Measurements from ENCODE around the gene PTGES2.
"Not testable (repeated sequence)": the region's sequence is repeated elsewhere in the genome, so short reads cannot be mapped to it uniquely, and the experiment has no call there.

Gene PTGES2

GRCh38 chr9:128142596-128142995 is 15.1 kb upstream of the PTGES2 start:
- H3K27me3 ChIP-seq: peaks cover 0 to 10% (median 8%) of the 10 kb centered on the region in 11 experiments; a peak in 19 of 22 replicates
- H4K20me1 ChIP-seq: 0 out of 22 replicates have a peak, but pooled peaks cover 0 to under 1% (median 0%) of the 10 kb centered on the region in 11 experiments
- H3K4me3 ChIP-seq: no peak overlapping the region
- H3K36me3 ChIP-seq: no peaks in the 10 kb centered on the region
- H3K4me1 ChIP-seq: peaks cover 7 to 28% (median 19%) of the 10 kb centered on the region in 10 experiments; a peak in 18 of 20 replicates
- TF ChIP-seq Cebpa-rat (IDR thresholded peaks at IDR 0.05): no peak
- H3K4me2 ChIP-seq: peak overlapping the region in 4 of 11 experiments; percentile 12 to 45 (median 33); a peak in 9 of 22 replicates
- H3K27ac ChIP-seq: no peak overlapping the region
- H3K9ac ChIP-seq: no peak overlapping the region
- no peaks in the 10 kb centered on the region for H3K9me3 ChIP-seq (replicated peaks in 1 of 11)

DNA sequence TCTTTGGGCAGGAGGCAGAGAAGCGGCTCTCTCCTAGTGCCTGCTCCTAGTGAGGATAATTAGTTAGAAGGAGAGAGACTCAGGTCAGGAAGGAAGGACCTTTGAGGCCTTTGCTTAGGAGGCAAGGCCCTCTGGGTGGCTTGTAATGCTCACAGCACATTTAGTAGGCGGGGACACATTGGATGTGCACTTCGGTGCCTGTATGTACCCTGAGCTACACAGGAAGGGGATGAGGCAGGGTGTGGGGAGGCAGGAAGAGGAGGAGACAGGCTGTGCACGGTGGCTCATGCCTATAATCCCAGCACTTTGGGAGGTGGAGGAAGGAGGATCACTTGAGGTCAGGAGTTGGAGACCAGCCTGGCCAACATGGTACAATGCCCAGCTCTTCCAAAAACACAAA is 14.5 kb upstream of the PTGES2 start:
- no peak overlapping the region for H3K9ac ChIP-seq
- H3K4me3 ChIP-seq: no peak overlapping the region
- peaks cover 7 to 27% (median 19%) of the 10 kb centered on the region in 10 experiments; a peak in 18 of 20 replicates for H3K4me1 ChIP-seq
- 0 out of 22 replicates have a peak, but pooled peaks cover 0 to 4% (median 0%) of the 10 kb centered on the region in 11 experiments for H4K20me1 ChIP-seq
- no peaks in the 10 kb centered on the region for H3K9me3 ChIP-seq (replicated peaks in 1 of 11)
- H3K36me3 ChIP-seq: no peaks in the 10 kb centered on the region
- peak overlapping the region in 5 of 11 experiments; percentile 12 to 45 (median 35); a peak in 9 of 22 replicates for H3K4me2 ChIP-seq
- peaks cover 5 to 15% (median 14%) of the 10 kb centered on the region in 11 experiments; a peak in 21 of 22 replicates for H3K27me3 ChIP-seq
- no peak for TF ChIP-seq Cebpa-rat (IDR thresholded peaks at IDR 0.05)
- H3K27ac ChIP-seq: no peak overlapping the region

DNA sequence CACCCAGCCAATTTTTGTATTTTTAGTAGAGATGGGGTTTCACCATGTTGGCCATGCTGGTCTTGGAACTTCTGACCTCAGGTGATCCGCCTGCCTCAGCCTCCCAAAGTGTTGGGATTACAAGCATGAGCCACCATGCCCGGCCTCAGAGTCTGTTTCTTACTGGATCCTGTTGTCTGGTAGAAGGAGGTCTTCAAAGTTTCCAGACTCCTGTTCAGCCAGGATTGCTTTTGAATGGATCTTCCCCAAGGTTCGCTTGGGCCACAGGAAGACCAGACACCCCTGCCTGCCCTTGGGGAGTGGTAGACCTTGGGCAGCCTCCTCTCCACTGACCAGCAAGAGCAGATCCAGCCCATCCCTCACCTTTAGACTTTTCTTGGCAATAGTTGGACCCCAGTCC is 14.1 kb upstream of the PTGES2 start:
- Histone ChIP-seq H3K27me3 (peaks cover 5 to 20% (median 18%) of the 10 kb centered on the region in 11 experiments; a peak in 21 of 22 replicates), H4K20me1 (0 out of 22 replicates have a peak, but pooled peaks cover 0 to 4% (median 0%) of the 10 kb centered on the region in 11 experiments), H3K9ac (no peak overlapping the region), H3K4me3 (no peak overlapping the region), H3K4me1 (peaks cover 7 to 27% (median 19%) of the 10 kb centered on the region in 10 experiments; a peak in 18 of 20 replicates), H3K27ac (no peak overlapping the region), H3K36me3 (no peaks in the 10 kb centered on the region), H3K4me2 (peak overlapping the region in 3 of 11 experiments; percentile 35 to 45 (median 36); a peak in 2 of 22 replicates), H3K9me3 (replicated peaks in 1 of 11) (no peaks in the 10 kb centered on the region)
- TF ChIP-seq Cebpa-rat (IDR thresholded peaks at IDR 0.05): no peak

DNA sequence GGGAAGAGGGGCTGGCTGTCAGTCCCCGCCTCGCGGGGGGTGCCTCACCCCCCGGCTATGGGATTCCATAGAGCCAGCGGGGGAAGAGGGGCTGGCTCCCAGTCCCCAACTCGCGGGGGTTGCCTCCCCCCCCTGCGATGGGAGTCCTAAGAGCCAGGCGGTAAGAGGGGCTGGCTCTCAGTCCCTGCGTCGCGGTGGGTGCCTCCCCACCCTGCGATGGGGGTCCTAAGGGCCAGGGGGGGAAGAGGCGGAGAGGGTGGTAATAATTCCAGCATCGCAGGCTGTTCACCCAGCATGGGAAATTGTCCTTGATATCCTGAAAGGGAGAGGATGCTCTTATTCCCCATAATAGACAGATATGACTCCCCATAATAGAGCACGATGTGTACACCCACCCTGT is 12.1 kb upstream of the PTGES2 start:
- H3K4me3 ChIP-seq: no peak overlapping the region

DNA sequence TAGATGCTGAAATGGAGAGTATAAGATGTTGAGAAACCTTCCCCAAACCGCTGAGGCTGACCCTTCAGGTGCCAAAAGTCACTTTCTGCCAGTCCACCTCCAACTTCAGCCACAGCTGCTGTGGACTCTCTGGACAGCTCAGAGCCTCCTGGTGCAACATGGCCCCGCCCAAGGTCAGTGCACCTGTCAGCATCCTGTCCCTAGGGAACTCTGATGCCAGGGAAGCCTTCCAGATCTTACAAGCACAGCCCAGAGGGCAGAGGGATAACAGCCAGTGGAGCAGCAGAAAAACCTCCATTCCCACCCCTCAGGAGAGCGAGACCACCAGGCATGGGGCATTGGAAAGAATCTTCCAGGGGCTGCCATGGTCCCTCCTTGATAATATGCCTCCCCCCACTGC is 10.5 kb upstream of the PTGES2 start:
- no peak for TF ChIP-seq Cebpa-rat (IDR thresholded peaks at IDR 0.05)
- Histone ChIP-seq H3K4me2 (no peak overlapping the region), H3K4me3 (no peak overlapping the region), H3K9me3 (replicated peaks in 1 of 11) (peaks cover 0 to 6% (median 0%) of the 10 kb centered on the region in 11 experiments; a peak in 1 of 22 replicates), H3K4me1 (peaks cover 0 to 18% (median 14%) of the 10 kb centered on the region in 10 experiments; a peak in 18 of 20 replicates), H3K27me3 (peaks cover 32 to 56% (median 54%) of the 10 kb centered on the region in 11 experiments), H3K27ac (no peak overlapping the region), H3K9ac (no peak overlapping the region), H4K20me1 (peaks cover 0 to 6% (median 0%) of the 10 kb centered on the region in 11 experiments; a peak in 1 of 22 replicates), H3K36me3 (no peaks in the 10 kb centered on the region)

More for the DNA sequence above, 12.1 kb upstream of the PTGES2 start:
- TF ChIP-seq Cebpa-rat (IDR thresholded peaks at IDR 0.05): no peak
- Histone ChIP-seq H3K4me2 (no peak overlapping the region), H3K9me3 (replicated peaks in 1 of 11) (no peaks in the 10 kb centered on the region), H3K36me3 (no peaks in the 10 kb centered on the region), H4K20me1 (peaks cover 0 to 6% (median 0%) of the 10 kb centered on the region in 11 experiments; a peak in 1 of 22 replicates), H3K9ac (no peak overlapping the region), H3K27ac (no peak overlapping the region), H3K4me1 (peaks cover 7 to 27% (median 14%) of the 10 kb centered on the region in 10 experiments; a peak in 19 of 20 replicates), H3K27me3 (peaks cover 21 to 40% (median 38%) of the 10 kb centered on the region in 11 experiments)

DNA sequence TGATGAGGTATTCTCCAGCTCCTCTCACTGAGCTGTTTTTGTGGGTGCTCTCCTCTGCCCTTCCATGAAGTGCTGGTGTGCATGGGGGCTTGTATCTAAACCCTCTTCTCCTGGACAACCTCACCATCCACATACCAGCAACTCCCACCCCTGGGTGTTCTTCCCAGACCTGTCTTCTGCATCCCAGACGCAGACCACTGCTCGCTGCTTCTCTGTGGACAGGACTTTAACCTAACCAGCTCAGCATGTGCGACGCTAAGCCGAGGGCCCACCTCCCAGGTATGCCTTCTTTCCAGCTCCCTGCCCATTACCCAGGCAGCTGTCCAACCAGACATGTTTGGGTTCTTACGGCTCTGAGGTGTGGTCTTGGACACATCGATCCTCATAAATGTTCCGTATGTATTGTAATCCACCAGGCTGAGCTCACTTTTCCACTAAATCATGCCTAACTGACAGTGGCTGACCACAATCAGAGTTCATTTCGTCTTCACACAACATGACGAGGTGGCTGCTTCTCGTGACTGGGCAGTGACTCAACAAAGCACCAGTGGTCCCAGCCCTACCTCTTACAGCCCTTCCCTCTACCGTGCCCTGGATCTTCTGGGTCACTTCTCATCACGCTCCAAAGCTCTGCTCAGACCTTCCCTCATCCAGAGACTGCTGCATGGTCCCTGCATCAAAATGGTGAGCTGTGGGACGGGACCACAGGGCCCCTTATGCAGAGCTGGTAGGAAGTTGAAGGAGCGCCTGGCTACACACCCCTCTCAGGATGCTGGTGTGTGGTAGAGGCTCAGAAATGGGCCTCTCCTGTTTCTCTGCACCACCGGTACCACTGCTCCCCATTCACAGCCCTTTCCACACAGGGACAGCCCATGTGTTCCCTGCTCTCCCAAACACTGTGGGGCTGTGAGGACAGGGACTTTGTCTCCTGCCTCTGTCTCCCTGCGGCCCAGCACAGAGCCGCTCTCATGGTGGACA is 9.6 kb upstream of the PTGES2 start:
- H3K4me2 ChIP-seq: no peak overlapping the region
- H3K4me1 ChIP-seq: peaks cover 0 to 13% (median 9%) of the 10 kb centered on the region in 10 experiments; a peak in 18 of 20 replicates
- no peak overlapping the region for H3K9ac ChIP-seq
- peaks cover 40 to 65% (median 63%) of the 10 kb centered on the region in 11 experiments for H3K27me3 ChIP-seq
- H3K9me3 ChIP-seq (replicated peaks in 1 of 11): peaks cover 0 to 6% (median 0%) of the 10 kb centered on the region in 11 experiments; a peak in 1 of 22 replicates
- no peaks in the 10 kb centered on the region for H3K36me3 ChIP-seq
- H3K4me3 ChIP-seq: no peak overlapping the region
- H4K20me1 ChIP-seq: peaks cover 0 to 6% (median 0%) of the 10 kb centered on the region in 11 experiments; a peak in 1 of 22 replicates
- no peak for TF ChIP-seq Cebpa-rat (IDR thresholded peaks at IDR 0.05)
- no peak overlapping the region for H3K27ac ChIP-seq

DNA sequence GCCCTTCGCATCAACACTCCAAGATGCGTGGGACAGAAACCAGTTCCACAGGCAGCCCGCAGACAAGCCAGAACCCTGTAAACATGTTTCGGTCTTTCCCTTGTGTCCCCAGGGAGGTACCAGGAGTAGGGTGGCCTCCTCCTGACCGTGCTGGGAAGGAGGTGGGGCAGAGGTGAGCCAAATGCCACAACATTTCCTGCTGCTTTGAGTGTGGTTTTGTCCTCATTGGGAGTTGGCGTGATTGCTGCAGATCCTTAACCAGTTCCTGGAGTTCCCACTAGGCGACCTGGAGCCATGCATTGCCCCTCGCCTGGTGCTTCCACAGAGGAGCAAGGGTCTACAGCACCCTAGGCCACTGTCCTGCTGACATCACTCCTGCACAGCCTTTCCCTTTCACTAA is 8.0 kb upstream of the PTGES2 start:
- not testable (repeated sequence) for H3K36me3 ChIP-seq

DNA sequence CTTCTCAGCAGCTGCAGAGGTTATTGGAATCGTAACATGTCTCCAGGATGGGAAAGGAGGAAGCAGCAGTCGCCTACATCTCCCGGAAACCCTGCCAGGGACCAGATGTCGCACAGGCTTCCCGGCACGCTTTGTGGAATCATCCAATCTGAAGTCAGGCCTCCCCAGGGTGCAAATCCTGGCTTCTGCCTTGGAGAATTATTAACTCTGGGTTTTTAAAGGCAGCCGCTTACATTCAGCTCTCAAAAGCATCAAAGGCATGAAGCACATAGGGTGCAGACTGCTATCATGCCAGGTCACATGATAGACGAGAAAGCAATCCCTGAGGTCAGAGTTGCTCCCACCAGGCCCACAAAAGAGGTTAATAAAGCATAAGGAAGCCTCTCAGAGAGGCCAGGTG is 4.6 kb upstream of the PTGES2 start:
- not testable (repeated sequence) for H3K27ac ChIP-seq; H3K9ac ChIP-seq; H4K20me1 ChIP-seq; H3K9me3 ChIP-seq (replicated peaks in 1 of 11); H3K4me2 ChIP-seq; H3K4me3 ChIP-seq; H3K36me3 ChIP-seq
- Histone ChIP-seq H3K4me1 (peaks cover 8 to 19% (median 16%) of the 10 kb centered on the region in 10 experiments), H3K27me3 (peaks cover 44 to 66% (median 62%) of the 10 kb centered on the region in 11 experiments)

More for the DNA sequence above, 8.0 kb upstream of the PTGES2 start:
- not testable (repeated sequence) for H4K20me1 ChIP-seq; H3K9me3 ChIP-seq (replicated peaks in 1 of 11); H3K4me3 ChIP-seq; H3K27ac ChIP-seq; H3K9ac ChIP-seq; H3K4me1 ChIP-seq
- Histone ChIP-seq H3K4me2 (peak overlapping the region in 10 of 11 experiments; percentile 0 to 58 (median 43); a peak in 13 of 22 replicates), H3K27me3 (peaks cover 48 to 80% (median 75%) of the 10 kb centered on the region in 11 experiments)

DNA sequence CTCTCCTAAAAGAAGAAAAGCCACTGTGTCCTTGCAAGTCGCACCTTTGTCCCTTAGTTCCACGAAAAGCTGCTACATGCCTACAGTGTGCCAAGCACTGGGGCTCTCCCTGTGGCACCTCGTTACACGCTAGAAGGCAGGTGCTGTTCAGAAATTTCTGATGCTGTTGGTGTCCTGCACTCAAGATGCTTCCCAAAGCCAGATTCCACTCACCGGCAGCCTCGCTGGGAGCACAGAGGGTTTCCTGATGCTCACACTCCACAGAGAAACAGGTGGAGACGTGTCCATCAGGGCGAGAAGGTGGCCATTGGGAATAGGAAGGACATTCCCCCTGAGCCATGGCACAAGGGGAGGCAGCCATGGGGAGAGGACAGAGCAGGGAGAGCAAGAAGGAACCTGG is 3.8 kb upstream of the PTGES2 start:
- not testable (repeated sequence) for H3K4me2 ChIP-seq, H3K27ac ChIP-seq, H3K9ac ChIP-seq

DNA sequence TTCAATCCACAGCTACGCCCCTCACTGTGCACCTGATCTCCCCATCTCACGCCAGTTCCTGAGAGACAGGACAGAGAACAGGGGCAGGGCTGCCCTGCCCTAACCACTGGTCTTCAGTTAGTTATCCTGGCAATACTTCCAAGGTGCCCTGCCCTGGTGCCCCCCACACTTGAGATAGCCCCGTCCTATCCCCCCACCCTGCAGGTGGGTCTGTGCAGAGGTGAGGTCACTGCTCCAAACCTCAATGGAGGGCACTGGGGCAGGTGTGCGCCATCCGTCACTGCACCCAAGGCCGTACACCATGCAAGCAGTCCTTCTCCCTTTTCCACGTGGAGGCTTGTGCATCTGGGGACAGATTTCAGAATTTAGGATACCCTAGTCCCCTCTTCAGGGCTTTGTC is 3.1 kb upstream of the PTGES2 start:
- not testable (repeated sequence) for H3K36me3 ChIP-seq; H3K27ac ChIP-seq; H3K9ac ChIP-seq; H3K9me3 ChIP-seq (replicated peaks in 1 of 11); H3K4me3 ChIP-seq; H3K4me2 ChIP-seq
- H3K27me3 ChIP-seq: peaks cover 36 to 51% (median 47%) of the 10 kb centered on the region in 11 experiments
- H4K20me1 ChIP-seq: peaks cover 4 to 13% (median 7%) of the 10 kb centered on the region in 11 experiments; a peak in 17 of 22 replicates
- peaks cover 22 to 29% (median 27%) of the 10 kb centered on the region in 10 experiments for H3K4me1 ChIP-seq

More for the DNA sequence above, 3.8 kb upstream of the PTGES2 start:
- peaks cover 15 to 26% (median 22%) of the 10 kb centered on the region in 10 experiments for H3K4me1 ChIP-seq
- H3K4me3 ChIP-seq; H3K36me3 ChIP-seq; H3K9me3 ChIP-seq (replicated peaks in 1 of 11); H4K20me1 ChIP-seq: not testable (repeated sequence)
- H3K27me3 ChIP-seq: peaks cover 42 to 58% (median 54%) of the 10 kb centered on the region in 11 experiments

DNA sequence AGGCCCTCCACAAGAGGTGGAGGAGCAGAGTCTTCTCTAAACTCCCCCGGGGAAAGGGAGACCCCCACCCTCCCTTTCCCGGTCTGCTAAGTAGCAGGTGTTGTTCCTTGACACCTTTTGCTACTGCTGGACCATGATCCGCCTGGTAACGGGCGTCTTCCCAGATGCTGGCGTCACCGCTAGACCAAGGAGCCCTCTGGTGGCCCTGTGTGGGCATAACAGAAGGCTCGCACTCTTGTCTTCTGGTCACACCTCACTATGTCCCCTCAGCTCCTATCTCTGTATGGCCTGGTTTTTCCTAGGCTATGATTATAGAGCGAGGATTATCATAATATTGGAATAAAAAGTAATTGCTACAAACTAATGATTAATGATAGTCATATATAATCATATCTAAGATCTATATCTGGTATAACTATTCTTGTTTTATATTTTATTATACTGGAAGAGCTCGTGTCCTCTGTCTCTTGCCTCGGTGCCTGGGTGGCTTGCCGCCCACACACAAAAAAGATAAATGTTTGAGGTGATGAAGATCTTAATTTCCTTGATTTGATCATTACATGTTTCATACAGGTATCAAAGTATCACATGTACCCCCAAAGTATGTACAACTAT is 2.6 kb upstream of the PTGES2 start:
- H3K36me3 ChIP-seq; H3K27ac ChIP-seq; H3K9ac ChIP-seq; H3K4me2 ChIP-seq; H3K9me3 ChIP-seq (replicated peaks in 1 of 11); H3K4me3 ChIP-seq: not testable (repeated sequence)
- H4K20me1 ChIP-seq: peaks cover 10 to 18% (median 13%) of the 10 kb centered on the region in 11 experiments; a peak in 19 of 22 replicates
- peaks cover 26 to 30% (median 28%) of the 10 kb centered on the region in 10 experiments for H3K4me1 ChIP-seq
- H3K27me3 ChIP-seq: peaks cover 30 to 45% (median 42%) of the 10 kb centered on the region in 11 experiments
